HG03469 (cell line): ENCODE data around the gene CHRM2.

Experiments used
- ATAC-seq: cut with Tn5 transposase; IDR thresholded peaks from one replicate; pipeline ENCODE4 v1.9.1; 2021; ENCODE audit warnings: mild to moderate bottlenecking, moderate library complexity, moderate number of reproducible peaks; ENCODE audit not compliant: unreplicated experiment

Gene CHRM2

GRCh38 chr7:136891850-136892249 is 23.4 kb downstream of the CHRM2 start:
- ATAC-seq = no peak

GRCh38 chr7:136894789-136895188 is 26.3 kb downstream of the CHRM2 start:
- ATAC-seq = no peak

- no peak for ATAC-seq
Observed at GRCh38 chr7:136897676-136898075, 29.2 kb downstream of the CHRM2 start.

- no peak for ATAC-seq
Observed at GRCh38 chr7:136900005-136900404, 31.6 kb downstream of the CHRM2 start.

GRCh38 chr7:136910771-136911170 is 42.3 kb downstream of the CHRM2 start:
- ATAC-seq = no peak

- no peak for ATAC-seq
Observed at GRCh38 chr7:136911344-136911743, 42.9 kb downstream of the CHRM2 start.

- ATAC-seq = no peak
Observed at GRCh38 chr7:136912339-136912738, 43.9 kb downstream of the CHRM2 start.

GRCh38 chr7:136914016-136914415 is 45.6 kb downstream of the CHRM2 start:
- ATAC-seq = no peak

- ATAC-seq = no peak
Observed at GRCh38 chr7:136919820-136920219, 51.4 kb downstream of the CHRM2 start.

- ATAC-seq = no peak
Observed at GRCh38 chr7:136923111-136923667, 54.7 kb downstream of the CHRM2 start.

GRCh38 chr7:136925044-136925443 is 56.6 kb downstream of the CHRM2 start:
- ATAC-seq = no peak

GRCh38 chr7:136925556-136925955 is 57.1 kb downstream of the CHRM2 start:
- no peak for ATAC-seq

- no peak for ATAC-seq
Observed at GRCh38 chr7:136931169-136931867, 62.9 kb downstream of the CHRM2 start.

GRCh38 chr7:136937436-136937835 is 69.0 kb downstream of the CHRM2 start:
- ATAC-seq = no peak

GRCh38 chr7:136938476-136938875 is 70.0 kb downstream of the CHRM2 start:
- ATAC-seq = no peak

GRCh38 chr7:136940122-136940521 is 71.7 kb downstream of the CHRM2 start:
- ATAC-seq = no peak

GRCh38 chr7:136940917-136941316 is 72.5 kb downstream of the CHRM2 start:
- ATAC-seq = no peak

GRCh38 chr7:136941816-136942215 is 73.4 kb downstream of the CHRM2 start:
- no peak for ATAC-seq

- no peak for ATAC-seq
Observed at GRCh38 chr7:136942401-136942800, 73.9 kb downstream of the CHRM2 start.

GRCh38 chr7:136942994-136943393 is 74.5 kb downstream of the CHRM2 start:
- no peak for ATAC-seq

- no peak for ATAC-seq
Observed at GRCh38 chr7:136947347-136947746, 78.9 kb downstream of the CHRM2 start.

- no peak for ATAC-seq
Observed at GRCh38 chr7:136950331-136950730, 81.9 kb downstream of the CHRM2 start.

- no peak for ATAC-seq
Observed at GRCh38 chr7:136953386-136953785, 84.9 kb downstream of the CHRM2 start.
